Stimulated activated naive B cell treated with anti-CD40 and anti-IgM and Interleukin-4, amounts not matched to agents 10 μg/mL and 1 μg/mL and 100 μg/mL, for 72 hours (primary cell): ENCODE results near the gene AKAP13.
A peak's percentile ranks its signal among the peaks of the same experiment; 100 is the strongest.
"Not testable (repeated sequence)": the region's sequence is repeated elsewhere in the genome, so short reads cannot be mapped to it uniquely, and the experiment has no call there.

Source experiments
- ATAC-seq, 2 donors: fragments of 150-1000 bp; cut with Tn5 transposase; replicated peaks; 2 replicates each; pipeline ENCODE4 v1.10.0; 2021; ENCODE audit warnings: moderate library complexity in 1 of 2
- DNase-seq: peaks from one replicate; pipeline ENCODE4 v3.0.0; 2021
- H3K27ac Mint-ChIP-seq: one replicate; pipeline ENCODE4 v1.8.0; 2022; ENCODE audit warnings: mild to moderate bottlenecking, mixed read lengths
- H3K27me3 Mint-ChIP-seq, 2 donors: one replicate each; pipeline ENCODE4 v1.8.0; 2022; ENCODE audit warnings: mixed read lengths in 2 of 2
- H3K36me3 Mint-ChIP-seq, 2 donors: one replicate each; pipeline ENCODE4 v1.8.0; 2022; ENCODE audit warnings: mixed read lengths in 2 of 2, mild to moderate bottlenecking in 1 of 2
- H3K4me1 Mint-ChIP-seq, 2 donors: one replicate each; pipeline ENCODE4 v1.8.0; 2022; ENCODE audit warnings: mixed read lengths in 2 of 2, mild to moderate bottlenecking in 1 of 2
- H3K4me3 Mint-ChIP-seq, 2 donors: one replicate each; pipeline ENCODE4 v1.8.0; 2022; ENCODE audit warnings: mild to moderate bottlenecking in 2 of 2, mixed read lengths in 2 of 2, moderate library complexity in 1 of 2
- H3K9me3 Mint-ChIP-seq, 2 donors: one replicate each; pipeline ENCODE4 v1.8.0; 2022; ENCODE audit warnings: mixed read lengths in 2 of 2, mild to moderate bottlenecking in 1 of 2

Gene AKAP13

GRCh38 chr15:85421116-85421925, 40.9 kb downstream of the AKAP13 start:
- H3K4me1 Mint-ChIP-seq = peaks cover 45 to 72% of the 10 kb centered on the region in 2 donors
- H3K4me3 Mint-ChIP-seq = no peak overlapping the region
- H3K36me3 Mint-ChIP-seq = peaks cover 5% of the 10 kb centered on the region in 2 donors
- H3K9me3 Mint-ChIP-seq = peaks cover 0 to 5% of the 10 kb centered on the region in 2 donors
- DNase-seq (no peak), ATAC-seq (peak in 1 of 2 donors; percentile 21)
- no peak overlapping the region for H3K27ac Mint-ChIP-seq
- no peaks in the 10 kb centered on the region for H3K27me3 Mint-ChIP-seq

- Mint-ChIP-seq H3K27me3 (no peaks in the 10 kb centered on the region), H3K9me3 (peaks cover 0 to 5% of the 10 kb centered on the region in 2 donors), H3K4me3 (no peak overlapping the region), H3K4me1 (peaks cover 45 to 67% of the 10 kb centered on the region in 2 donors), H3K27ac (no peak overlapping the region), H3K36me3 (peaks cover 5% of the 10 kb centered on the region in 2 donors)
- DNase-seq = no peak
- ATAC-seq = no peak
These were observed 42.2 kb downstream of the AKAP13 start for GRCh38 chr15:85422607-85423006.

- ATAC-seq = no peak
- no peak overlapping the region for H3K27ac Mint-ChIP-seq
These were observed 42.9 kb downstream of the AKAP13 start for GRCh38 chr15:85423256-85423655.

GRCh38 chr15:85424154-85424553, 43.8 kb downstream of the AKAP13 start:
- Mint-ChIP-seq H3K36me3 (peaks cover 5% of the 10 kb centered on the region in 2 donors), H3K27ac (no peak overlapping the region), H3K4me3 (no peak overlapping the region), H3K4me1 (peaks cover 53 to 81% of the 10 kb centered on the region in 2 donors), H3K9me3 (peaks cover 0 to 5% of the 10 kb centered on the region in 2 donors), H3K27me3 (no peaks in the 10 kb centered on the region)
- ATAC-seq = no peak
- DNase-seq = no peak

More at GRCh38 chr15:85423256-85423655, 42.9 kb downstream of the AKAP13 start:
- Mint-ChIP-seq H3K9me3 (peaks cover 0 to 5% of the 10 kb centered on the region in 2 donors), H3K4me3 (no peak overlapping the region), H3K36me3 (peaks cover 5% of the 10 kb centered on the region in 2 donors), H3K27me3 (no peaks in the 10 kb centered on the region), H3K4me1 (peaks cover 49 to 73% of the 10 kb centered on the region in 2 donors)
- DNase-seq = no peak

- H3K27ac Mint-ChIP-seq = peak overlapping the region; percentile 25
- ATAC-seq (no peak), DNase-seq (no peak)
- no peaks in the 10 kb centered on the region for H3K9me3 Mint-ChIP-seq
- no peaks in the 10 kb centered on the region for H3K36me3 Mint-ChIP-seq
- H3K4me1 Mint-ChIP-seq = peaks cover 55 to 83% of the 10 kb centered on the region in 2 donors
- H3K4me3 Mint-ChIP-seq = no peak overlapping the region
- no peaks in the 10 kb centered on the region for H3K27me3 Mint-ChIP-seq
These were observed 46.1 kb downstream of the AKAP13 start for GRCh38 chr15:85426481-85426880.

GRCh38 chr15:85427286-85428028, 47.1 kb downstream of the AKAP13 start:
- Mint-ChIP-seq H3K9me3 (no peaks in the 10 kb centered on the region), H3K27ac (peak overlapping the region; percentile 37), H3K4me3 (no peak overlapping the region), H3K36me3 (peaks cover 0 to 2% of the 10 kb centered on the region in 2 donors), H3K4me1 (peaks cover 53 to 83% of the 10 kb centered on the region in 2 donors), H3K27me3 (no peaks in the 10 kb centered on the region)
- DNase-seq (no peak), ATAC-seq (no peak)

- H3K4me3 Mint-ChIP-seq = no peak overlapping the region
- peak overlapping the region; percentile 70 for H3K27ac Mint-ChIP-seq
- ATAC-seq (no peak), DNase-seq (no peak)
- peaks cover 39 to 65% of the 10 kb centered on the region in 2 donors for H3K4me1 Mint-ChIP-seq
- no peaks in the 10 kb centered on the region for H3K9me3 Mint-ChIP-seq
- no peaks in the 10 kb centered on the region for H3K27me3 Mint-ChIP-seq
- H3K36me3 Mint-ChIP-seq = peaks cover 0 to 2% of the 10 kb centered on the region in 2 donors
These were observed 49.1 kb downstream of the AKAP13 start for GRCh38 chr15:85429522-85429921.

GRCh38 chr15:85430406-85431204, 50.2 kb downstream of the AKAP13 start:
- Mint-ChIP-seq H3K27ac (peak overlapping the region; percentile 42), H3K4me3 (no peak overlapping the region), H3K36me3 (peaks cover 0 to 2% of the 10 kb centered on the region in 2 donors), H3K4me1 (peaks cover 36 to 58% of the 10 kb centered on the region in 2 donors), H3K27me3 (no peaks in the 10 kb centered on the region), H3K9me3 (no peaks in the 10 kb centered on the region)
- ATAC-seq (peak; percentile 92 to 97), DNase-seq (no peak)

- Mint-ChIP-seq H3K9me3 (no peaks in the 10 kb centered on the region), H3K4me1 (peaks cover 29 to 47% of the 10 kb centered on the region in 2 donors), H3K27me3 (no peaks in the 10 kb centered on the region), H3K36me3 (no peaks in the 10 kb centered on the region), H3K4me3 (no peak overlapping the region), H3K27ac (peak overlapping the region; percentile 33)
- ATAC-seq (no peak), DNase-seq (no peak)
These were observed 59.6 kb downstream of the AKAP13 start for GRCh38 chr15:85439996-85440395.

GRCh38 chr15:85440451-85440850, 60.0 kb downstream of the AKAP13 start:
- Mint-ChIP-seq H3K9me3 (no peaks in the 10 kb centered on the region), H3K27ac (peak overlapping the region; percentile 33), H3K4me1 (peaks cover 31 to 51% of the 10 kb centered on the region in 2 donors), H3K27me3 (no peaks in the 10 kb centered on the region), H3K36me3 (no peaks in the 10 kb centered on the region), H3K4me3 (no peak overlapping the region)
- DNase-seq (no peak), ATAC-seq (peak; percentile 14 to 28)

GRCh38 chr15:85441854-85442253, 61.5 kb downstream of the AKAP13 start:
- H3K27ac Mint-ChIP-seq = peak overlapping the region; percentile 47
- H3K9me3 Mint-ChIP-seq, ATAC-seq, H3K27me3 Mint-ChIP-seq, H3K36me3 Mint-ChIP-seq, DNase-seq: not testable (repeated sequence)
- peaks cover 35 to 62% of the 10 kb centered on the region in 2 donors for H3K4me1 Mint-ChIP-seq
- H3K4me3 Mint-ChIP-seq = peak overlapping the region in 1 of 2 donors; percentile 15

- peaks cover 42 to 69% of the 10 kb centered on the region in 2 donors for H3K4me1 Mint-ChIP-seq
- H3K27ac Mint-ChIP-seq = peak overlapping the region; percentile 73
- H3K27me3 Mint-ChIP-seq = no peaks in the 10 kb centered on the region
- H3K9me3 Mint-ChIP-seq = peaks cover 0 to 7% of the 10 kb centered on the region in 2 donors
- peak; percentile 78 to 80 for ATAC-seq
- H3K4me3 Mint-ChIP-seq = peak overlapping the region; percentile 46 to 50
- peaks cover 11 to 12% of the 10 kb centered on the region in 2 donors for H3K36me3 Mint-ChIP-seq
- no peak for DNase-seq
These were observed 62.6 kb downstream of the AKAP13 start for GRCh38 chr15:85443046-85443445.

- H3K9me3 Mint-ChIP-seq = peaks cover 0 to 7% of the 10 kb centered on the region in 2 donors
- ATAC-seq (peak; percentile 88 to 92), DNase-seq (no peak)
- H3K4me1 Mint-ChIP-seq = peaks cover 44 to 75% of the 10 kb centered on the region in 2 donors
- H3K4me3 Mint-ChIP-seq = peak overlapping the region; percentile 22 to 55
- peak overlapping the region; percentile 73 for H3K27ac Mint-ChIP-seq
- H3K36me3 Mint-ChIP-seq = peaks cover 11 to 12% of the 10 kb centered on the region in 2 donors
- H3K27me3 Mint-ChIP-seq = no peaks in the 10 kb centered on the region
These were observed 63.2 kb downstream of the AKAP13 start for GRCh38 chr15:85443593-85444087.
